ENCODE measurements around the gene BAAT.

- TF ChIP-seq CTCF (IDR thresholded peaks at IDR 0.05) (no peak), ZNF232 (CRISPR knock-in tag; IDR thresholded peaks at IDR 0.05) (no peak), ESRRA (CRISPR knock-in tag; IDR thresholded peaks at IDR 0.05; ENCODE audit: borderline replicate concordance) (no peak), FOXP1 (CRISPR knock-in tag; IDR thresholded peaks at IDR 0.05; ENCODE audit: borderline replicate concordance) (no peak), HMGXB4 (CRISPR knock-in tag; IDR thresholded peaks at IDR 0.05) (no peak), ETV6 (CRISPR knock-in tag; IDR thresholded peaks at IDR 0.05) (no peak), CREM (CRISPR knock-in tag; IDR thresholded peaks at IDR 0.05) (no peak), TCF7 (CRISPR knock-in tag; IDR thresholded peaks at IDR 0.05; ENCODE audit: low read depth) (no peak), E2F4 (CRISPR knock-in tag; IDR thresholded peaks at IDR 0.05; ENCODE audit: borderline replicate concordance, low read depth) (no peak), USF1 (CRISPR knock-in tag; IDR thresholded peaks at IDR 0.05) (no peak), GABPB1 (CRISPR knock-in tag; IDR thresholded peaks at IDR 0.05) (no peak), ZNF263 (CRISPR knock-in tag; IDR thresholded peaks at IDR 0.05; ENCODE audit: low read depth) (no peak), ZBTB21 (CRISPR knock-in tag; IDR thresholded peaks at IDR 0.05; ENCODE audit: borderline replicate concordance) (no peak), PRDM15 (CRISPR knock-in tag; IDR thresholded peaks at IDR 0.05) (no peak)
Measured at GRCh38 chr9:101394687-101395086, 9.9 kb upstream of the BAAT start.

Measured in WTC11 (cell line).